Measurements from ENCODE around the gene NSD2.
"Not testable (repeated sequence)": the region's sequence is repeated elsewhere in the genome, so short reads cannot be mapped to it uniquely, and the experiment has no call there.

NSD2 gene

GRCh38 chr4:2003361-2003760 is 132.2 kb downstream of the NSD2 start:
- DNase-seq (ENCODE audit: low read depth, low spot score), result not testable (repeated sequence)

GRCh38 chr4:2006367-2006766 is 135.2 kb downstream of the NSD2 start:
- DNase-seq (ENCODE audit: low read depth, low spot score), result no peak

GRCh38 chr4:2006956-2007653 is 135.9 kb downstream of the NSD2 start:
- DNase-seq (ENCODE audit: low read depth, low spot score), result no peak

- DNase-seq (ENCODE audit: low read depth, low spot score), result no peak
Measured at GRCh38 chr4:2007804-2008670, 136.8 kb downstream of the NSD2 start.

GRCh38 chr4:2008671-2008920 is 137.4 kb downstream of the NSD2 start:
- no peak for DNase-seq (ENCODE audit: low read depth, low spot score)

- peak; percentile 75 for DNase-seq (ENCODE audit: low read depth, low spot score)
Measured at GRCh38 chr4:2008921-2009650, 137.9 kb downstream of the NSD2 start, which contains the start of gene NELFA. NELFA (minus strand) TSS chr4:2008974; CDS start chr4:2008959, 15 bp downstream.

GRCh38 chr4:2009651-2010233 is 138.5 kb downstream of the NSD2 start:
- no peak for DNase-seq (ENCODE audit: low read depth, low spot score)

- DNase-seq (ENCODE audit: low read depth, low spot score), result no peak
Measured at GRCh38 chr4:2011583-2011982, 140.4 kb downstream of the NSD2 start.

- DNase-seq (ENCODE audit: low read depth, low spot score), result no peak
Measured at GRCh38 chr4:2015008-2015407, 143.8 kb downstream of the NSD2 start.

- not testable (repeated sequence) for DNase-seq (ENCODE audit: low read depth, low spot score)
Measured at GRCh38 chr4:2021358-2022018, 150.3 kb downstream of the NSD2 start.

GRCh38 chr4:2024683-2025082 is 153.5 kb downstream of the NSD2 start:
- DNase-seq (ENCODE audit: low read depth, low spot score), result no peak

GRCh38 chr4:2025817-2026216 is 154.6 kb downstream of the NSD2 start:
- DNase-seq (ENCODE audit: low read depth, low spot score), result no peak

GRCh38 chr4:2027120-2027519 is 155.9 kb downstream of the NSD2 start:
- DNase-seq (ENCODE audit: low read depth, low spot score), result not testable (repeated sequence)

- not testable (repeated sequence) for DNase-seq (ENCODE audit: low read depth, low spot score)
Measured at GRCh38 chr4:2031161-2031560, 160.0 kb downstream of the NSD2 start.

All from brain pericyte (primary cell).